GM12878 (cell line): ENCODE data around the gene PLD4. TPM values are rescaled to one million over a fixed set of nuclear protein-coding genes. Genes with fewer than 3 reads are reported as not detected.

Experiments
- LARP7 ChIP-seq: fragments of 450-650 bp; IDR thresholded peaks from 2 replicates; pipeline ENCODE4 v1.6.1; 2017; ENCODE audit warnings: mild to moderate bottlenecking
- TCF7 ChIP-seq: IDR thresholded peaks from 2 replicates; pipeline ENCODE4 v1.6.1; 2014; ENCODE audit warnings: antibody characterized with exemption, borderline replicate concordance
- ZNF24 ChIP-seq: fragments of 450-650 bp; IDR thresholded peaks from 2 replicates; pipeline ENCODE4 v1.6.1; 2017; ENCODE audit warnings: antibody characterized with exemption, mild to moderate bottlenecking
- polyA plus RNA-seq, 11 experiments: library from polyadenylated mRNA; depleted of rRNA in 4 of 11; unstranded in 6 of 11; stranded (reverse) in 5 of 11; fragments of >200 nt; fragmentation: Nextera tagmentation in 4 of 11; fragmentation: Illumina TruSeq in 1 of 11; extraction: Ambion mirVana in 4 of 11; extraction: Trizol in 1 of 11; gene quantifications; 1 replicate in 1 of 11; 2 replicates in 10 of 11; pipeline versions ENCODE4 v1.2.1 to v1.2.3, GENCODE V29; 2011 to 2016; ENCODE audit warnings: inconsistent platforms in 2 of 11, missing spikeins in 2 of 11, low read depth in 1 of 11
- total RNA-seq, 4 experiments: library from RNA; depleted of rRNA in 3 of 4; stranded (reverse); fragments of >200 nt in 3 of 4; fragmentation: Illumina TruSeq in 1 of 4; extraction: Trizol in 1 of 4; gene quantifications; 2 replicates each; pipeline versions ENCODE4 v1.2.1 to v1.2.3, GENCODE V29; 2013 to 2021
- TF ChIP-seq, protein P1 (sequence below): fragments of 450-650 bp; IDR thresholded peaks from 2 replicates; pipeline ENCODE4 v1.6.1; 2017; ENCODE audit warnings: mild to moderate bottlenecking, low read depth, inconsistent platforms; ENCODE audit not compliant: poor library complexity, severe bottlenecking
- TF ChIP-seq, protein P2 (sequence below): fragments of 450-650 bp; IDR thresholded peaks from 2 replicates; pipeline ENCODE4 v1.6.1; 2017; ENCODE audit warnings: antibody characterized with exemption, mild to moderate bottlenecking, moderate library complexity
- TF ChIP-seq, protein P3 (sequence below): IDR thresholded peaks from 2 replicates; pipeline ENCODE4 v1.6.1; 2012; ENCODE audit warnings: low read length, inconsistent platforms
- TF ChIP-seq, protein P4 (sequence below), 3 experiments: IDR thresholded peaks in 2 of 3; conservative IDR thresholded peaks in 1 of 3; 2 replicates each; pipeline ENCODE4 v1.5.1; 2011; ENCODE audit warnings: low read depth in 3 of 3, low read length in 3 of 3, mild to moderate bottlenecking in 3 of 3, control low read depth in 2 of 3, moderate library complexity in 2 of 3, inconsistent platforms in 1 of 3, mixed read lengths in 1 of 3; ENCODE audit not compliant: control insufficient read depth in 2 of 3, insufficient read depth in 1 of 3; ENCODE audit errors: extremely low read depth in 1 of 3

Gene PLD4
- total and polyA plus RNA-seq, 10 of the 15 experiments (the other 5 are each of a cell fraction or from before 2014, with no cell fraction given), result 0.20 to 57.7 (median 9.9) TPM

DNA sequence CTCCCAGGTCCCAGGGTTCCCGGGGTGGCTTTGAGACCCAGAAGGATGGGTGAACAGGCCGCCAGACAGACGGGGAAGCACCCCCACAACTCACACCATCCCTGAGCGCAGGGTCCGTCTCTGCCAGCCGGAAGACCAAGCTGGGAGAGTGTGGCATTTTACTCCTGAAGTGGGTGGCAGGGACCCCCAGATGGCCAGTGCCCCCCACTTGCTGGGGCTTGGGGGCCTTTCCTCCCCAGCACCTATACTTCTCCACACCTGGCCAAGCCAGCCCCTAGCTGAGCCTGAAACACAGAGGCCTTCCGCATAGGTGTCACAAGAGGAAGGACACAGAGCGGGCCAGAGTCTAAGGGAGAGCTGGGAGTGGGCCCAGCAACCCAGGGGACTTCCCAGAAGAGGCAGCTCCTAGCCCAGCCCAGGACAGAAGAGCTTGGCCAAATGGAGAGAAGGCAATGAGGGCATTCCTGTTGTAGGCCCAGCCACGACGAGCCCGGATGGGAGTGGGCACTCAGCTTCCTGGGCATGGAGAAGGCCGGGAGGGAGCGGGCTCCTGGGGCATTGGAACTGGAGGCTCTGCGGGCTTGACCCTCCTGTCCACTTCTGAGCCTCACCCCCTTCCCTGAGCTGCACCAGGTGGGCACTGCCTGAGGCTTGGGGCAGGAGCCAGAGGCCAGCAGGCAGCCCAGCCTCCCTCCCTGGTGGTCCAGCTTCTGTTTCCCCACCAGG is 50.1 kb downstream of the PLD4 start (continued):
- TF ChIP-seq, protein P1, sequence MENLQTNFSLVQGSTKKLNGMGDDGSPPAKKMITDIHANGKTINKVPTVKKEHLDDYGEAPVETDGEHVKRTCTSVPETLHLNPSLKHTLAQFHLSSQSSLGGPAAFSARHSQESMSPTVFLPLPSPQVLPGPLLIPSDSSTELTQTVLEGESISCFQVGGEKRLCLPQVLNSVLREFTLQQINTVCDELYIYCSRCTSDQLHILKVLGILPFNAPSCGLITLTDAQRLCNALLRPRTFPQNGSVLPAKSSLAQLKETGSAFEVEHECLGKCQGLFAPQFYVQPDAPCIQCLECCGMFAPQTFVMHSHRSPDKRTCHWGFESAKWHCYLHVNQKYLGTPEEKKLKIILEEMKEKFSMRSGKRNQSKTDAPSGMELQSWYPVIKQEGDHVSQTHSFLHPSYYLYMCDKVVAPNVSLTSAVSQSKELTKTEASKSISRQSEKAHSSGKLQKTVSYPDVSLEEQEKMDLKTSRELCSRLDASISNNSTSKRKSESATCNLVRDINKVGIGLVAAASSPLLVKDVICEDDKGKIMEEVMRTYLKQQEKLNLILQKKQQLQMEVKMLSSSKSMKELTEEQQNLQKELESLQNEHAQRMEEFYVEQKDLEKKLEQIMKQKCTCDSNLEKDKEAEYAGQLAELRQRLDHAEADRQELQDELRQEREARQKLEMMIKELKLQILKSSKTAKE, result no peak
- TF ChIP-seq, protein P2, sequence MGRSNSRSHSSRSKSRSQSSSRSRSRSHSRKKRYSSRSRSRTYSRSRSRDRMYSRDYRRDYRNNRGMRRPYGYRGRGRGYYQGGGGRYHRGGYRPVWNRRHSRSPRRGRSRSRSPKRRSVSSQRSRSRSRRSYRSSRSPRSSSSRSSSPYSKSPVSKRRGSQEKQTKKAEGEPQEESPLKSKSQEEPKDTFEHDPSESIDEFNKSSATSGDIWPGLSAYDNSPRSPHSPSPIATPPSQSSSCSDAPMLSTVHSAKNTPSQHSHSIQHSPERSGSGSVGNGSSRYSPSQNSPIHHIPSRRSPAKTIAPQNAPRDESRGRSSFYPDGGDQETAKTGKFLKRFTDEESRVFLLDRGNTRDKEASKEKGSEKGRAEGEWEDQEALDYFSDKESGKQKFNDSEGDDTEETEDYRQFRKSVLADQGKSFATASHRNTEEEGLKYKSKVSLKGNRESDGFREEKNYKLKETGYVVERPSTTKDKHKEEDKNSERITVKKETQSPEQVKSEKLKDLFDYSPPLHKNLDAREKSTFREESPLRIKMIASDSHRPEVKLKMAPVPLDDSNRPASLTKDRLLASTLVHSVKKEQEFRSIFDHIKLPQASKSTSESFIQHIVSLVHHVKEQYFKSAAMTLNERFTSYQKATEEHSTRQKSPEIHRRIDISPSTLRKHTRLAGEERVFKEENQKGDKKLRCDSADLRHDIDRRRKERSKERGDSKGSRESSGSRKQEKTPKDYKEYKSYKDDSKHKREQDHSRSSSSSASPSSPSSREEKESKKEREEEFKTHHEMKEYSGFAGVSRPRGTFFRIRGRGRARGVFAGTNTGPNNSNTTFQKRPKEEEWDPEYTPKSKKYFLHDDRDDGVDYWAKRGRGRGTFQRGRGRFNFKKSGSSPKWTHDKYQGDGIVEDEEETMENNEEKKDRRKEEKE, result no peak
- TF ChIP-seq ZNF24, result no peak
- TF ChIP-seq, protein P3, sequence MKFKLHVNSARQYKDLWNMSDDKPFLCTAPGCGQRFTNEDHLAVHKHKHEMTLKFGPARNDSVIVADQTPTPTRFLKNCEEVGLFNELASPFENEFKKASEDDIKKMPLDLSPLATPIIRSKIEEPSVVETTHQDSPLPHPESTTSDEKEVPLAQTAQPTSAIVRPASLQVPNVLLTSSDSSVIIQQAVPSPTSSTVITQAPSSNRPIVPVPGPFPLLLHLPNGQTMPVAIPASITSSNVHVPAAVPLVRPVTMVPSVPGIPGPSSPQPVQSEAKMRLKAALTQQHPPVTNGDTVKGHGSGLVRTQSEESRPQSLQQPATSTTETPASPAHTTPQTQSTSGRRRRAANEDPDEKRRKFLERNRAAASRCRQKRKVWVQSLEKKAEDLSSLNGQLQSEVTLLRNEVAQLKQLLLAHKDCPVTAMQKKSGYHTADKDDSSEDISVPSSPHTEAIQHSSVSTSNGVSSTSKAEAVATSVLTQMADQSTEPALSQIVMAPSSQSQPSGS, result no peak
- TF ChIP-seq TCF7, result no peak
- TF ChIP-seq, protein P4, sequence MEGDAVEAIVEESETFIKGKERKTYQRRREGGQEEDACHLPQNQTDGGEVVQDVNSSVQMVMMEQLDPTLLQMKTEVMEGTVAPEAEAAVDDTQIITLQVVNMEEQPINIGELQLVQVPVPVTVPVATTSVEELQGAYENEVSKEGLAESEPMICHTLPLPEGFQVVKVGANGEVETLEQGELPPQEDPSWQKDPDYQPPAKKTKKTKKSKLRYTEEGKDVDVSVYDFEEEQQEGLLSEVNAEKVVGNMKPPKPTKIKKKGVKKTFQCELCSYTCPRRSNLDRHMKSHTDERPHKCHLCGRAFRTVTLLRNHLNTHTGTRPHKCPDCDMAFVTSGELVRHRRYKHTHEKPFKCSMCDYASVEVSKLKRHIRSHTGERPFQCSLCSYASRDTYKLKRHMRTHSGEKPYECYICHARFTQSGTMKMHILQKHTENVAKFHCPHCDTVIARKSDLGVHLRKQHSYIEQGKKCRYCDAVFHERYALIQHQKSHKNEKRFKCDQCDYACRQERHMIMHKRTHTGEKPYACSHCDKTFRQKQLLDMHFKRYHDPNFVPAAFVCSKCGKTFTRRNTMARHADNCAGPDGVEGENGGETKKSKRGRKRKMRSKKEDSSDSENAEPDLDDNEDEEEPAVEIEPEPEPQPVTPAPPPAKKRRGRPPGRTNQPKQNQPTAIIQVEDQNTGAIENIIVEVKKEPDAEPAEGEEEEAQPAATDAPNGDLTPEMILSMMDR (IDR thresholded peaks at IDR 0.05 in 2 of 3, conservative IDR thresholded peaks at IDR 0.05 in 1 of 3; ENCODE audit: control insufficient read depth in 2 of 3, extremely low read depth in 1 of 3, insufficient read depth in 1 of 3, low read depth in 3 of 3, low read length in 3 of 3), result no peak
- no peak for TF ChIP-seq LARP7
